Activated CD4-positive, alpha-beta T cell treated with anti-CD3 and anti-CD28 coated beads for 36 hours (primary cell): ENCODE results near the gene COL1A1. TPM values are rescaled to one million over a fixed set of nuclear protein-coding genes. Genes with fewer than 3 reads are reported as not detected.

ENCODE experiments used
- ATAC-seq: fragments of 200-7000 bp; cut with Tn5 transposase; one replicate; pipeline ENCODE4 v1.10.0; 2021; ENCODE audit warnings: mild to moderate bottlenecking, moderate library complexity
- CTCF ChIA-PET: fragments of 350-600 bp; sonication (Branson Sonifier 250); formaldehyde crosslinking; loops from one replicate; lab custom pipeline; 2021; ENCODE audit warnings: antibody characterized with exemption; lab: Charles Lee
- POLR2A ChIA-PET: fragments of 350-600 bp; sonication (Branson Sonifier 250); formaldehyde crosslinking; loops from one replicate; lab custom pipeline; 2021; ENCODE audit warnings: antibody characterized with exemption, inconsistent platforms; lab: Charles Lee
- DNase-seq: peaks from one replicate; pipeline ENCODE4 v3.0.0-alpha.2; 2020
- H3K27ac Mint-ChIP-seq: one replicate; pipeline ENCODE4 v1.8.0; 2021; ENCODE audit warnings: mixed read lengths
- H3K27me3 Mint-ChIP-seq: one replicate; pipeline ENCODE4 v1.8.0; 2021; ENCODE audit warnings: mixed read lengths
- H3K36me3 Mint-ChIP-seq: one replicate; pipeline ENCODE4 v1.8.0; 2021; ENCODE audit warnings: low read depth, mixed read lengths
- H3K4me1 Mint-ChIP-seq: one replicate; pipeline ENCODE4 v1.8.0; 2021; ENCODE audit warnings: mixed read lengths
- H3K4me3 Mint-ChIP-seq: one replicate; pipeline ENCODE4 v1.8.0; 2021; ENCODE audit warnings: mild to moderate bottlenecking, moderate library complexity, mixed read lengths
- H3K9me3 Mint-ChIP-seq: one replicate; pipeline ENCODE4 v1.8.0; 2021; ENCODE audit warnings: low read depth, mixed read lengths
- intact Hi-C, 2 experiments: fragments of 100-400 bp; cut with DNase I in 1 of 2; cut with micrococcal nuclease in 1 of 2; formaldehyde crosslinking; loops; one replicate each; pipeline versions ENCODE4 v1.14.2 to v1.15.1; 2022 to 2024; cut with DNase I, micrococcal nuclease
- total RNA-seq, 2 experiments: library from RNA; stranded (reverse); gene quantifications; one replicate each; pipeline ENCODE4 v1.2.3, GENCODE V29; 2021

COL1A1 gene
- total RNA-seq, 2 experiments from 2014 or later: 0.55 to 0.70 TPM

DNA sequence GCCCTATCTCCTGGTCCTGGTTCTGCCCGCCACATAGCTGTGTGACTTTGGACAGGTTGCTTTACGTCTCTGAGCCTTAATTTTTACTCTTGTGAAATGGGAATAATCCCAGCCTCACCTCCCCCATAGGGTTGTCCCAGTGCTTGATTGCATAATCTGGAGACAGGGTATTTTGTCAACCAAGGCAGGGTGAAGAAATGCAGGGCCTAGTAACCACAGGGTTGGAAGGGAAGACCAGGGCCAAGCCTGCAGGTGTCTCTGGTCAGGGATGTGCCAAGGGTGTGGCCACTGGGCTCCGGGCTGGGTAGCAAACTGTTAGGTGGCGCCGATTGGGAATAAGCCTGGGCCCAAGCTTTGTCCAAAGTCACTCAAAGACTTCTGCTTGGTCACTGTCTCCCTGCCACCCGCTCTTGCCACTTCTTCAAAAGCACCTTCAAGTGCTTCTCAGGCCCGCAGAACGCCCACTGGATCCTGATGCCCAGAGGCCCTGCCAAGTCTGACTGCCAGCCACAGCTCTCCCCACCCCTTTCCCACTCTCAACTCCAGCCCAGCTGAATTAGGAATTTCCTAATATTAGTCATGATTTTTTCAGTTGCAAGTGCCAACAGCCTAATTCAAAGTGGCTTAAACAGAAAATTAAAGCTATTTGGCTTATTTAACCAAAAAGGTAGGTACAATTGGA, 20.6 kb upstream of the COL1A1 start:
- intact Hi-C loops: no loop called here
- no peaks in the 10 kb centered on the region for H3K27me3 Mint-ChIP-seq
- peaks cover 8% of the 10 kb centered on the region for H3K9me3 Mint-ChIP-seq
- ChIA-PET POLR2A (no interaction called here), CTCF (interaction anchor here (0.6 to 1.3 kb wide), 5 partner anchors 21 to 166 kb away, joined by 3 read pairs; partner anchors contain the start of gene COL1A1)
- ATAC-seq (no peak), DNase-seq (no peak)
- H3K4me3 Mint-ChIP-seq: no peak overlapping the region
- H3K36me3 Mint-ChIP-seq: no peaks in the 10 kb centered on the region
- H3K4me1 Mint-ChIP-seq: peaks cover 4% of the 10 kb centered on the region
- no peak overlapping the region for H3K27ac Mint-ChIP-seq

DNA sequence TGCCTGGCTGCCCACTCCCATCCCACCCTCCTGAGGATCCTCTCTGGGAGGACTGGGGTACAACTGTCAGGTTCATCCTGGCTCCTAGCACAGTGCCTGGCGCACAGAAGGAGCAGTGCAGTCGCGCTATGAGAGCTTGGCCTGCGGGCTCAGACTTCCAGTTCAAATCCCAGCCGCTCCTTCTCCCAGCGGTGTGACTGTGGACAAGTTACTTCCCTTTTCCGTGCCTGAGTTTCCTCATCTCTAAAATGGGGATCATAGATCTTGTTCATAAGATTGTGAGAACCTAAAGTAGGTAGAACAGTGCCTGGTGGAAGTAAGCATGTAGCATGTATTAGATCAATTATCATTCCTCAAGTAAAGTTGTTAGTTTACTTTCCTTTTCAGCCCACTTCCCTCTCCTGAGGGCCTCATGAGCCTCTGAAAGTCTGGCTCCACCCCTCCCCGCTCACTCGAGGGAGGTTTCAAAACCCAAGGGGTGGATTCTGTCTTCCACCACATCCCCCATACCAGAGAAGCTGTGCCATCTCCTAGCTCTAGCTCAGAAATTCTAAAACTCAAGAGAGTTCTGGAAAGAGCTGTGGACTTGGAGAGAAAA, 19.9 kb upstream of the COL1A1 start:
- DNase-seq (no peak), ATAC-seq (peak; percentile 39)
- H3K4me1 Mint-ChIP-seq: peaks cover 4% of the 10 kb centered on the region
- CTCF ChIA-PET: interaction anchor here (0.6 to 1.3 kb wide), 4 partner anchors 20 to 165 kb away, joined by 3 read pairs; partner anchors contain the start of gene COL1A1
- POLR2A ChIA-PET: no interaction called here
- no peak overlapping the region for H3K4me3 Mint-ChIP-seq
- no peaks in the 10 kb centered on the region for H3K27me3 Mint-ChIP-seq
- H3K36me3 Mint-ChIP-seq: no peaks in the 10 kb centered on the region
- peaks cover 8% of the 10 kb centered on the region for H3K9me3 Mint-ChIP-seq
- H3K27ac Mint-ChIP-seq: no peak overlapping the region
- intact Hi-C loops: no loop called here

DNA sequence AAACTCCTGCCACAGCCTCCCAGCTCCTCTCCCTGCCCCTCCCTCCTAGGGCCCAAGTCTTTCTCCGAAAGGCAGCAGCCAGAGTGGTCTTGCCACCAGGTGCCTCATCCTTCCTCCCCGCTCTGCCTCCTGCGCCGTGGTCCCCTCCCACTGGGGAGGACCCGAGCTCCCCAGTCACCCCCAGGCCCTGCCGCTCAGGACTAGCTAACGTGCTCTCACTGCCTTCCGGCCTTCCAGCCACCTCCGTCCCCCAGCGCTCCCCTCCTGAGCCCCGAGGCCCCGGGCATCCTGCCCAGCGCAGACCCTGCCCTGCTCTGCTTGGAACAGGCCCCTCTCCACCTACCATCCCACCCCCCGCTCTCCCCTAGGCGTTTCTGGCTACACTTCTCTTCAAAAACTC, 19.4 kb upstream of the COL1A1 start:
- Mint-ChIP-seq H3K4me3 (no peak overlapping the region), H3K27me3 (no peaks in the 10 kb centered on the region), H3K36me3 (no peaks in the 10 kb centered on the region), H3K9me3 (peaks cover 5% of the 10 kb centered on the region), H3K27ac (no peak overlapping the region), H3K4me1 (peaks cover 4% of the 10 kb centered on the region)
- POLR2A ChIA-PET: no interaction called here
- intact Hi-C loops: no loop called here
- CTCF ChIA-PET: interaction anchor here (0.7 to 1.5 kb wide), 3 partner anchors 54 to 139 kb away, joined by 3 to 4 read pairs (median 4); partner anchors contain the start of gene TMEM92
- DNase-seq (no peak), ATAC-seq (no peak)

DNA sequence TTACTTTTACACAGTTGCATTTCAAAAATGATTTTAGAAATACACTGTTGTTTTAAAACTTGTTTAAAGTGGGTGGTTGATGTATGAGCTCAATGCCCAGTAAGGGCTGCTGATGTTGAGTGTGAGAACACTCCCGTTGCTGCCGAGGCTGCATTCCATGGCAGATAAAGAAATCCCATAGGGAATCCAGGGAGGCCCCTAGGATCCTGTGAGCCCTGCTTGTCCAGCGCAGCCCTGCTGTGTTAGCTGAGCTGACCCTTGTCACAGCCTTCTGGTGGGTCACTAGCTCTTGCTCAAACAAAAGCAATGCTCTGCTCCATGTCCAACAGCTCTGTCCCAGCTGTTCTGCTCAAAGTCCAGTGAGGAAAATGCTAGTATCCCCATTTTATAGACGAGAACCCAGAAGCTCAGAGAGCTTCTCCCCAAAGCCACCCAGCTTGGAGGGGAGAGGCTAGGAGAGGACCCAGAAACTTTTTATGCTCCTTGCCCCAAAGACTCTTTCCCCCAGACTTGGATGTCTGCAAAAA, 18.6 kb upstream of the COL1A1 start:
- POLR2A ChIA-PET: no interaction called here
- CTCF ChIA-PET: interaction anchor here (0.6 to 1.5 kb wide), 6 partner anchors 14 to 227 kb away, joined by 3 to 4 read pairs (median 3); partner anchors contain the start of gene TMEM92
- Mint-ChIP-seq H3K4me3 (no peak overlapping the region), H3K27ac (no peak overlapping the region), H3K4me1 (peaks cover 4% of the 10 kb centered on the region), H3K36me3 (no peaks in the 10 kb centered on the region), H3K9me3 (peaks cover 5% of the 10 kb centered on the region), H3K27me3 (no peaks in the 10 kb centered on the region)
- ATAC-seq (no peak), DNase-seq (no peak)
- intact Hi-C loops: no loop called here

DNA sequence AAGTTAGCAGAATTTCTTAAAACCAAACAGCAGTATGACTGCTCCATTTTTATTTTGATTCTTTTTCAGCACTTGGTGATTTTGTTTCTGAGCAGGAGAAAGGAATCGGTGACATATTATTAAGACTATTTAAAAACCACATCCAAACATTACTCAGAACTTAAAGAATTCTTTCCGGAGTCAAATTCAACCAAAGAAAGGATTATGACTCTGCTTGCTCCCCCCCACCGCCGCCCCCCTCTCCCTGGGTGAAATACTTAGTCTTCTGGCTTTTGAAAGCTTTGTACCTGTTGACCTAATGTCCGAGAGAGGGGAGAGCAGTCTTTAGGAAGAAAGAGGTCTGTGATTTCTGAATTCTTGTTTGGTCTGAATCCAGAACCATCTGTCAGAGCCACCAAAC, 17.9 kb upstream of the COL1A1 start:
- CTCF ChIA-PET: interaction anchor here (0.8 to 1.5 kb wide), 5 partner anchors 13 to 55 kb away, joined by 3 to 4 read pairs (median 4); partner anchors contain the start of genes COL1A1 and TMEM92
- peaks cover 4% of the 10 kb centered on the region for H3K4me1 Mint-ChIP-seq

DNA sequence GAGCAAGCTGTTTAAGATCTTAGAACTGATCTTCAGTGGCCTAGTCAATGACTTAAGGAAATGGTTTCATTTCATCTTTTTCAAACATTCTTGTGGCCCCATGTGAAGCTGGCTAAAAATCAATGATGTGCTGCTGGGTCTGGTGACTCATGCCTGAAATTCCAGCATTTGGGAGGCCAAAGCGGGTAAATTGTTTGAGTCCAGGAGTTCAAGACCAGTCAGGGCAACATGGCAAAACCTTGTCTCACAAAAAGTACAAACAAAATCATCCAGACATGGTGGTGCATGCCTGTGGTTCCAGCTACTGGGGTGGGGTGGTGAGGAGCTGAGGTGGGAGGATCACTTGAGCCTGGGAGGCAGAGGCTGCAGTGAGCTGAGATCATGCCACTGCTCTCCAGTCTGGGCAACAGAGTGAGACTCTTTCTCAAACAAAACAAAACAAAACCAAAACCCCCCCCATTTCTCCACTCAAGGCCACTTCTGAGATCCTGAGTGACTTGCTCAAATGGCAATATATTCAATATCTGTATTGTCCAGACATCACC, 17.4 kb upstream of the COL1A1 start:
- Mint-ChIP-seq H3K9me3 (no peaks in the 10 kb centered on the region), H3K27me3 (peaks cover 2% of the 10 kb centered on the region), H3K27ac (no peak overlapping the region), H3K4me3 (no peak overlapping the region), H3K36me3 (no peaks in the 10 kb centered on the region), H3K4me1 (peaks cover 4% of the 10 kb centered on the region)
- intact Hi-C loops: no loop called here
- CTCF ChIA-PET: interaction anchor here (0.6 to 1.5 kb wide), 6 partner anchors 13 to 301 kb away, joined by 3 to 12 read pairs (median 4); partner anchors contain the start of genes COL1A1 and TMEM92
- POLR2A ChIA-PET: no interaction called here
- DNase-seq (no peak), ATAC-seq (no peak)

More for the DNA sequence above, 17.9 kb upstream of the COL1A1 start:
- no peak for DNase-seq
- Mint-ChIP-seq H3K9me3 (no peaks in the 10 kb centered on the region), H3K4me3 (no peak overlapping the region), H3K36me3 (no peaks in the 10 kb centered on the region), H3K27ac (no peak overlapping the region), H3K27me3 (peaks cover 1% of the 10 kb centered on the region)
- POLR2A ChIA-PET: no interaction called here
- ATAC-seq: no peak
- intact Hi-C loops: no loop called here

DNA sequence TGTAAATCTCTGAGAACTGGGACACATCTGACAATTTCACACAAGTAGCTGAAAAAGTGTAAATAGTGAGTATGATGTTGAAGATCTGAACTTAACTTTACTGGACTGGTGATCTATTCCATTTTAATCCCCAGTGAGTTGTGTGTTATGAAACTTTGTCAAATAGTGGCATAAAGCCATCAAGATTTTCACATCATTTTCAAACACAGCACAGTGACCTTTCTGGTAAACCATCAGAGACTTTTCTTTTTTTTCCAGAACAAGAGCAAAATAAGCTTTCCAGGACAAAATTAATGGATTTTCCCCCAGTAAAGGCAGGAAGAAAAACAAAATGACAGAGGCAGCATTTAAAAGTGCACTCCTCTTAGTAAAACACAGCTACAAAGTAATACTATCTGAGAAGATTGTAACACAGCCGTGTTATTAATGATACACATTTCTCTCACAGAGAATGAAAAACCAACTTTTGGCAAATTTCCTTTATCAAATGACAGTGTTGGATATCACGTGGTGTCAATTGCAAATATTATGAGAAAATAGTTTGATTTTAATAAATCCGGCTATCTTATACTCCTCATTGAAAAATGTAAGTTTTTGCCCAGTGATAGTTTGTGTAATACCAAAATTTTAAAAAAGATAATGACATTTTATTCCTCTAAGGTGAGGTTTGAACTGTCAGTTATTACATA, 16.8 kb upstream of the COL1A1 start:
- ChIA-PET POLR2A (no interaction called here), CTCF (interaction anchor here (0.6 to 1.5 kb wide), 8 partner anchors 14 to 373 kb away, joined by 3 to 12 read pairs (median 4); partner anchors contain the start of genes COL1A1 and TMEM92)
- intact Hi-C loops: no loop called here
- Mint-ChIP-seq H3K9me3 (no peaks in the 10 kb centered on the region), H3K4me1 (peaks cover 7% of the 10 kb centered on the region), H3K4me3 (no peak overlapping the region), H3K27ac (no peak overlapping the region), H3K36me3 (no peaks in the 10 kb centered on the region), H3K27me3 (peaks cover 2% of the 10 kb centered on the region)
- DNase-seq (no peak), ATAC-seq (no peak)

DNA sequence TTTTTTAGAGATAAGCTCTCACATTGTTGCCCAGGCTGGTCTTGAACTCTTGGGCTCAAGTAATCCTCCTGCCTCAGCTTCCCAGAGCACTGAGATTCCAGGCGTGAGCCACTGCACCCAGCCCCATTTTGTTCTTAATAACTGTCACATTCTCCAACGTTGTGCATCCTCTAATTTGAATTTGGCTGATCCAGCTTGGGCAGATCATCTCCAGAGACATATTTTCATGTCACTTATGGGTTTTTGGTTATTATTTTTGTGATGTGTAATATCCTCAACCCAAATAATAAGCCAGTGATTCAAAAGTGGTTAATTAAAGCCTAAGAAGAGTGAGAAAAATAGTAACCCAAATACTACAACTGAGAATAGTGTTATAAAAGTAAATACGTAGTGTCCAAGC, 16.2 kb upstream of the COL1A1 start:
- ChIA-PET CTCF (interaction anchor here (0.6 to 1.8 kb wide), 6 partner anchors 14 to 372 kb away, joined by 3 to 12 read pairs (median 4); no protein-coding TSS in a partner anchor), POLR2A (no interaction called here)
- Mint-ChIP-seq H3K27me3 (peaks cover 2% of the 10 kb centered on the region), H3K27ac (no peak overlapping the region), H3K4me3 (no peak overlapping the region), H3K9me3 (no peaks in the 10 kb centered on the region), H3K4me1 (peaks cover 13% of the 10 kb centered on the region), H3K36me3 (no peaks in the 10 kb centered on the region)
- ATAC-seq (no peak), DNase-seq (no peak)
- intact Hi-C loops: no loop called here

DNA sequence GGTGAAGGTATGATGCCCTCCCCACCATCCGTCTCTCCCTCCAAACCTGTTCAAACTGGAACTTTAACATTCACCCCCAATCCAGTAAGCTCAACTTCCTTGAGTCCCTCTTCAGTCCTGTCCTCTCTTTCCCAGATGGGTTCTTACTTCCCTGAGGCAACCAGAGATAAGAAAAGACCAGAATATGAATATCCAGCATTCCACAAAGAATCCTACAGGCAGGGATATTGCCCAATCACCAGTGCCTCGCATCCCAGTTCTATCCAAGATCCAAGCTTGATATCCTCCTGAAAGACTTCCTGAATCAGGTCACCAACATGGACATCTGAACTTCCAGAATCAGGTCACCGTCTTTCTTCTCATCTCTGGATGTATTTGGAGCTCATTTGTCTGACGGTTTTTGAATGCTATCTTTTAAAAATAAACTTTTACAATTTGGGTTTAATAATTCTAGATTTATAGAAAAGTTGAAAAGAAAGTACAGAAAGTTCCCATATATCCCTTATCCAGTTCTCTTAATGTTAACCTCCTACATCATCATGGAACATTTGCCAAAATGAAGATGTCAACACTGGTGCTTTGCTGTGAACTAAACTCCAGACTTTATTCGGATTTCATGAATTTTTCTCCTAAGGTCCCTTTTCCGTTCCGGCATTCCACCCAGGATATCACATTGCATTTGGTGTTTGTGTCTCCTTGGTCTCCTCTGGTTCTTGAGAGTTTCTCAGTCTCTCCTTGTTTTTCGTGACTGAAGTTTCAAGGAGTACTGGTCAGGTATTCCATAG, 13.7 kb upstream of the COL1A1 start:
- DNase-seq (no peak), ATAC-seq (no peak)
- Mint-ChIP-seq H3K9me3 (no peaks in the 10 kb centered on the region), H3K27me3 (peaks cover 4% of the 10 kb centered on the region), H3K4me3 (no peak overlapping the region), H3K27ac (no peak overlapping the region), H3K4me1 (peaks cover 16% of the 10 kb centered on the region), H3K36me3 (no peaks in the 10 kb centered on the region)
- intact Hi-C loops: no loop called here
- ChIA-PET CTCF (interaction anchor here (1.1 to 6.4 kb wide), 6 partner anchors 13 to 987 kb away, joined by 3 to 90 read pairs (median 5); partner anchors contain the start of genes COL1A1 and TMEM92), POLR2A (interaction anchor here (0.6 kb wide), 1 partner anchor 794 kb away, joined by 7 read pairs; no protein-coding TSS in a partner anchor)
